Measurements from ENCODE around the gene NOC2L. TPM values are rescaled to one million over a fixed set of nuclear protein-coding genes. Genes with fewer than 3 reads are reported as not detected.
"Not testable (repeated sequence)": the region's sequence is repeated elsewhere in the genome, so short reads cannot be mapped to it uniquely, and the experiment has no call there.

The NOC2L gene
- total and polyA plus RNA-seq, 5 experiments from 2014 or later, result 49.5 to 78.3 (median 68.2) TPM

DNA sequence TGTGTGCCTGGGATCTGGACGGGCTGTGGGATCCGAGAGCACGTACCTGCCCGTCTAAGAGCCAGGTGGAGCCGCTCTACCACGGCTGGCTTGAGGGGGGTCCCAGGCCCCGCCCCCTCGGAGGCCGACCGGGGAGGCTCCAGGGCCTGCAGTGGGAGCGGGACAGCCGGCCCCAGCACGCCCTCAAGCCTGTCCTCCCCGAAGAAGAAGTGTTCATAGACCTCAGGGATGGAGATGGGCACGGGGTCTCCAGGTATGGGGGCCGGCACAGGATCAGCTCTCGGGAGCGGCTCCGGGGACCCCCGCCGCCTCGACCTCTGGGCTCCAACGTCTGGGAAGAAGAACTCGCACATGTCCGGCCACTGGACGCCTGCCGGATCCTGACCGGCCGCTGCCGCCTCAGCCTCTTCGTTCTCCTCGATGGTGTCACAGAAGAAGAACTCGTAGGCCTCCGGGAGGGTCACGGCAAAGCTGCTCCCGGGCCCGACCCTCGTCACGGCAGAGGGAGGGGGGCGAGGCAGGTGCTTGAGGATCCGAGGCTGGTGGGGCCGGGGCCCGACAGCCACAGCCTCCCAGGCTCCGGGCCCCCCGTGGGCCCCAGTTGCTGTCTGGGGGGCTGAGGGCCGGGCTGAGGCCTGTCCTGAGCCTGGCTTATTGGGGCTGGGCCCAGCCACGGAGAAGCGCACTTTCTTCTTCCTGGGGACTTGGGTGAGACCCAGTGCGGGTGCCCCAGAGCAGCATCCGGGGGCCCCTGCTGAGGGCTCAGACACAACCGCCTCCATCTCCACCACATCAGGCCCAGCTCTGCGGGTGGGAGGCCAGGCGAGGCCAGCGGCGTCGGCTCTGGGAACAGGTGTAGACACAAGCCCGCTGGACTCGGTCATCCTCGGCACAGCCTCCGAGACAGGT, 20.0 kb upstream of the NOC2L start:
- no peaks in the 10 kb centered on the region for H3K36me3 Mint-ChIP-seq
- peaks cover 5 to 37% (median 18%) of the 10 kb centered on the region in 5 donors for H3K27me3 Mint-ChIP-seq
- DNase-seq, result no peak
- POLR2A ChIA-PET, result no interaction called here
- ATAC-seq, result no peak
- peaks cover 6 to 7% (median 7%) of the 10 kb centered on the region in 4 donors for H3K4me1 Mint-ChIP-seq
- no peak overlapping the region for H3K4me3 Mint-ChIP-seq
- no peaks in the 10 kb centered on the region for H3K9me3 Mint-ChIP-seq
- no peak overlapping the region for H3K27ac Mint-ChIP-seq

DNA sequence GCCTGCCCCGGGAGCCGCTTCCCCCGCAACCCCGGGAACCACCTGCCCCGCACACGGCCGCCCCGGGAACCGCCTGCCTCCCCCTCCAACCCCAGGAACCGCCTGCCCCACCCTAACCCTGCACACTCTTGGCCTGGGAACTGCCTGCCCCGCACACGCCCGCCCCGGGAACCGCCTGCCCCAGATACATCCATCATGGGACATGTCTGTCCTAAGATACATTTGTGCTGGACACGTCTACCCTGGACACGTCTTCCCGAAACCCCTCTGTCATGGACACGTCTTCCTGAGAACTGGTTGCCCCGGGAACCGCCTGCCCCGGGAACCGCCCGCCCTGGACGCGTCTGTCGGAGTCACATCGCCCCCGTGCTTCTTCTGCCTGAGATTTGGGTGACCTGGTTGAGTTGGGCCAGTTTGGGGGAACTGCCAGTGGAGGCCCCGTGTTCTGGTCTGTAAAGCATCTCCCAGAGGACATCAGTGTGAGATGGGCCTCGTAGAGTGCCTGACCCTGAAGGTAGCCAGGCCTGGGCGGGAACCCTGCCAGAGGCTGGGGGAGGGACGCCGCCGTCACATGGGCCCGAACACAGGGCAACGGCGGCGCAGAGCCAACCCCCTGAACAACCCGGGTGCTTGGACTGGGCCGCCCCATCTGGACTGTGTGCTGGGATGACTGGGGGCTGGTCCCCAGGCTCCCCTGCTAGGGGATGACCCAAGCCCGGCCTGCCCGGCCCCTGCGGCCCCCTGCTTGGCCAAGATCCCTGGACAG, 19.2 kb upstream of the NOC2L start:
- Mint-ChIP-seq H3K27me3 (peaks cover 5 to 34% (median 16%) of the 10 kb centered on the region in 5 donors), H3K4me1 (peaks cover 6 to 7% (median 7%) of the 10 kb centered on the region in 4 donors), H3K36me3 (no peaks in the 10 kb centered on the region), H3K27ac (peak overlapping the region in 1 of 10 donors; percentile 22), H3K9me3 (no peaks in the 10 kb centered on the region), H3K4me3 (peak overlapping the region in 4 of 10 donors; percentile 23 to 70 (median 36))
- no peak for ATAC-seq
- no peak for DNase-seq
- POLR2A ChIA-PET, result no interaction called here

DNA sequence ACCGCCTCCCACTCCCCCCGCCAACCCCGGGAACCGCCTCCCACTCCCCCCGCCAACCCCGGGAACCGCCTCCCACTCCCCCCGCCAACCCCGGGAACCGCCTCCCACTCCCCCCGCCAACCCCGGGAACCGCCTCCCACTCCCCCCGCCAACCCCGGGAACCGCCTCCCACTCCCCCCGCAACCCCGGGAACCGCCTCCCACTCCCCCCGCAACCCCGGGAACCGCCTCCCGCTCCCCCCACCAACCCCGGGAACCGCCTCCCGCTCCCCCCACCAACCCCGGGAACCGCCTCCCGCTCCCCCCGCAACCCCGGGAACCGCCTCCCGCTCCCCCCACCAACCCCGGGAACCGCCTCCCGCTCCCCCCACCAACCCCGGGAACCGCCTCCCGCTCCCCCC, 17.7 kb upstream of the NOC2L start:
- POLR2A ChIA-PET, result interaction anchor here (0.5 to 0.9 kb wide), 2 partner anchors 36 to 71 kb away, joined by 3 to 4 read pairs; no protein-coding TSS in a partner anchor
- not testable (repeated sequence) for H3K4me3 Mint-ChIP-seq, DNase-seq, H3K27ac Mint-ChIP-seq, H3K4me1 Mint-ChIP-seq, H3K9me3 Mint-ChIP-seq, ATAC-seq, H3K36me3 Mint-ChIP-seq
- peaks cover 3 to 34% (median 14%) of the 10 kb centered on the region in 5 donors for H3K27me3 Mint-ChIP-seq

DNA sequence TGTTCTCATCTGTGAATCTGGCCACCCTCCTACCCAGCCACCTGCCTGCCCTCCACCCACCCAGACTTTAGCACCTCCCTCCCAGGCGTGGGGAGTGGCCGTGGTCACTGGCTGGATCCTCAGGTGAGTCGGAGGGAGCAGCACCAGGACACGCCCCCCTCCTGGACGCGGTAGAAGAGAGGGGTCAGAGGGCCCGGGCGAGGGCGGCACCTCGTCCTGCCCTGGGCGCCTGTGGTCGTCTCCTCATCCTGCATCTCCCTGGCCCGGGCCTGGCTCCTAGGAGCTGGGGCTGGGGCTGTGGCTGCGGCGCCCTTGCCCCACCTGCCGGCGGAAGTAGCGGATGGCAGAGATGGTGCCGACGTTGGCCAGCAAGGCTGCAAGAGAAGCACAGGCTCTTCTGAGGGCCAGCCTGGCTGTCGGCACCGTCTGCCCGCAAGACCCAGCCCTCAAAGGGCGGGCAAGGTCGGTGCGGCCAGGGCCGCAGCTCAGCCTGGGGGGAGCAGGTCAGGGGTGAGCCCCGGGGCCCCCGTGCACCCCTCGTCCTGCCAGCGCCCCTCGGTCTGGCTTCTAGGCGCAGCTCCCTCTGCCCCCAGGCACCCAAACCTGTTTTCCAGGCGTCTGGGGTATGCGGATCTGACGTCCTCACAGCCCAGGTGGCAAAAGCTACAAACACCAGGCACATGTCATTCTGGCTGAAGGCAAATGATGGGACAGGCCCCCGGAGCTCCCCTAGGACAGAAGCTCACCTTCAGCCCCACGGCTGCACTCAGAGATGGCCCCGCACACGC, 17.0 kb upstream of the NOC2L start:
- no peaks in the 10 kb centered on the region for H3K9me3 Mint-ChIP-seq
- peak; percentile 91 to 98 for ATAC-seq
- H3K27ac Mint-ChIP-seq, result no peak overlapping the region

DNA sequence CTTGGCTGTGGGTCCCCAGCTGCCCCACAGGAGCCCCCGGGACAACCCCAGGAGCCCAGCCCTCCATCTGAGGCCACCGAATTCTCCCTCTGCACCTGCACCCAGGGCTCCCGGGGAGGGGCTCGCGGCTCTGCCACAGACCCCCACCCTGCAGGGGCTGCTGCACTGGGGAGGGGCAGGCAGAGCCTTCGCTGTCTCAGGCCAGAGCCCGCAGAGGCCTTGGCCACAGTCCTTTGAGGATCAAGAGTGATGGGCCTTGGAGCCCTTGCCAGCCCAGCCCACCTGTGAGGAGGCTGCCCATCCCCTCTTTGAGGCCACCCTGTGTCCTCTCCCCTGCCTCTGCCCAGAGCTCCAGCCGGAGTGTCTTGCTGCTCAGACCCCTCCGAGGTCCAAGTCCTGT, 16.3 kb upstream of the NOC2L start:
- DNase-seq, result no peak
- POLR2A ChIA-PET, result no interaction called here
- peak overlapping the region in 2 of 10 donors; percentile 26 to 47 for H3K4me3 Mint-ChIP-seq

More for the DNA sequence above, 17.0 kb upstream of the NOC2L start:
- H3K36me3 Mint-ChIP-seq, result no peaks in the 10 kb centered on the region
- H3K27me3 Mint-ChIP-seq, result peaks cover 3 to 34% (median 17%) of the 10 kb centered on the region in 5 donors
- DNase-seq, result peak in 9 of 10 donors; percentile 39 to 70 (median 57)
- POLR2A ChIA-PET, result interaction anchor here (0.5 to 0.9 kb wide), 2 partner anchors 37 to 70 kb away, joined by 3 to 4 read pairs; no protein-coding TSS in a partner anchor
- peaks cover 6 to 7% (median 7%) of the 10 kb centered on the region in 4 donors for H3K4me1 Mint-ChIP-seq
- H3K4me3 Mint-ChIP-seq, result peak overlapping the region in 6 of 10 donors; percentile 6 to 48 (median 36)

DNA sequence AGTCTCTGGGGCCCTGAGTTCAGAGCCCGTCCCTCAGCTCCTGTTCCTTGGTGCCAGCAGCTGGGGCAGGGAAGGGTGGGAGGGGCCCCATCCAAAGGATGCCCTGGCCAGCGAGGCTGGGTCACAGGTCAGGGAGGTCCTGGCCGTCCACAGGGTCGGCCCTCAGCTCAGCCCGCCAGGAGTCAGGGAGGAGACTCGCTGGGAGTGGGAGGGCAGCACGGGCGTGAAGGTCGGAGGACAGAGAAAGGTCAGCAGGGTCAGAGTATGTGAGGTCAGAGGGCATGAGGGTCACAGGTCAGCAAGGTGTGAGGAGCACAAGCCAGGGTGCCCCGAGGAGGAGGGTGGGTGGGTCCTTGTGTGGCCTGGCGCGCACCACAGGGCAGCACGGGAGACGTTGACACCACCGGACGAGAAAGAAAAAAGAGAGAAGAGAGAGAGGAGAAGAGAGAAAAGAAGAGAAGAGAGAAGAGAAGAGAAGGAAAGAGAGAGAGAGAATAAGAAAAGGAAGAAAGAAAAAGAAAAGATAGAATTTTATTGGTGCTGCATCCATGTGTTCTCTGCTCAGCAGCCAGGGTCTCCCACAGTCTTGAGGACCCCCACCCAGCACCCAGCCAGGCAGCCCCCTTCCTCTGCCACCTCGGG, 15.8 kb upstream of the NOC2L start:
- ATAC-seq, result no peak
- H3K4me3 Mint-ChIP-seq, result peak overlapping the region in 3 of 10 donors; percentile 21 to 36 (median 22)
- peaks cover 3 to 39% (median 17%) of the 10 kb centered on the region in 5 donors for H3K27me3 Mint-ChIP-seq
- peak overlapping the region in 1 of 10 donors; percentile 33 for H3K27ac Mint-ChIP-seq
- peaks cover 6 to 7% (median 7%) of the 10 kb centered on the region in 4 donors for H3K4me1 Mint-ChIP-seq
- POLR2A ChIA-PET, result no interaction called here
- H3K36me3 Mint-ChIP-seq, result no peaks in the 10 kb centered on the region
- DNase-seq, result no peak
- H3K9me3 Mint-ChIP-seq, result no peaks in the 10 kb centered on the region

More for the DNA sequence above, 16.3 kb upstream of the NOC2L start:
- H3K9me3 Mint-ChIP-seq, result no peaks in the 10 kb centered on the region
- no peak for ATAC-seq
- peaks cover 6 to 7% (median 7%) of the 10 kb centered on the region in 4 donors for H3K4me1 Mint-ChIP-seq
- H3K27ac Mint-ChIP-seq, result no peak overlapping the region
- H3K36me3 Mint-ChIP-seq, result no peaks in the 10 kb centered on the region
- peaks cover 3 to 39% (median 17%) of the 10 kb centered on the region in 5 donors for H3K27me3 Mint-ChIP-seq

DNA sequence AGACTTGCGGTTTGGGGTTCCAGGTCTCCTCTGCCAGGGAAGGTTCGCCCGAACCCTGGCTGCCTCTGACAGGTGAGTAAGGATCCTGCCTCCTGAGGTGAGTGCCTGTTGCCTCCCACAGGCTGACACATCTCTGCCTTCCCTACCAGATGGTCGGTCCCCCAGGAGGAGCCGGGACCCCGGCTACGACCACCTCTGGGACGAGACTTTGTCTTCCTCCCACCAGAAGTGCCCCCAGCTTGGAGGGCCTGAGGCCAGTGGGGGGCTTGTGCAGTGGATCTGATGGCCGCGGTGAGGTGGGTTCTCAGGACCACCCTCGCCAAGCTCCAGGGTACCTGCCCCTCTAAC, 15.2 kb upstream of the NOC2L start:
- no peaks in the 10 kb centered on the region for H3K9me3 Mint-ChIP-seq
- DNase-seq (no peak), ATAC-seq (no peak)
- H3K27me3 Mint-ChIP-seq, result peaks cover 8 to 43% (median 17%) of the 10 kb centered on the region in 5 donors
- no peak overlapping the region for H3K4me3 Mint-ChIP-seq
- no peak overlapping the region for H3K27ac Mint-ChIP-seq
- H3K4me1 Mint-ChIP-seq, result peaks cover 6 to 7% (median 7%) of the 10 kb centered on the region in 4 donors
- POLR2A ChIA-PET, result no interaction called here
- no peaks in the 10 kb centered on the region for H3K36me3 Mint-ChIP-seq

DNA sequence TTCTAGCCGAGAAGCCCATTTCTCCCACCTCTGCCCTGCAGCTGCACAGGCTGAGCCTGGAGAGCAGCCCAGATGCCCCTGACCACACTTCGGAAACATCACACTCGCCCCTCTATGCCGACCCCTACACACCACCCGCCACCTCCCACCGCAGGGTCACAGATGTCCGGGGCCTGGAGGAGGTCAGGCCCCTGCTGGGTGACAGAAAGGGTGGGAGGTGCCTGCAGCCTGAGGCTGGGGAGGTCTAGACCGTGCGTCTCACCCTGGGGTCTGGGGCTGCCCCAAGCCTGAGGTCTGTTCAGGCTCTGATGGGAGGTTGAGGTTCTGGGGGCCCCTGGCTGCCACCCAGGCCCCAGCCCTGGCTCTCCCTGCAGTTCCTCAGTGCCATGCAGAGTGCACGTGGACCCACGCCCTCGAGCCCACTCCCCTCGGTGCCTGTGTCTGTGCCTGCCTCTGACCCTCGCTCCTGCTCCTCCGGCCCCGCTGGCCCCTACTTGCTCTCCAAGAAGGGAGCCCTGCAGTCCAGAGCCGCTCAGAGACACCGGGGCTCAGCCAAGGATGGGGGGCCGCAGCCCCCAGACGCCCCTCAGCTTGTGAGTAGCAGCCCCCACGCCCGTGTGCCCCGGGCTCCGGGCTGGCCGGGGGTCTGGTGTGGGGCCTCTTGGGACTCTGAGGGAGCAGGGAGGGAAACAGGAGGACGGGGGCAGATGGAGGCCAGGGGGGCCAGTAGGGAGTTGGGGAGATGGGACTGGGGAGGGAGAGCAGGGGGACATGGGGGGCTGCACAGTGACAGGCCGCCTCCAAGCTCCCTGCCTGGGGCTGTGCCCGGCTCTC, 14.6 kb upstream of the NOC2L start:
- Mint-ChIP-seq H3K27me3 (peaks cover 9 to 45% (median 18%) of the 10 kb centered on the region in 5 donors), H3K4me3 (no peak overlapping the region), H3K9me3 (no peaks in the 10 kb centered on the region), H3K36me3 (no peaks in the 10 kb centered on the region), H3K27ac (peak overlapping the region in 1 of 10 donors; percentile 83), H3K4me1 (peaks cover 6 to 7% (median 7%) of the 10 kb centered on the region in 4 donors)
- ATAC-seq (no peak), DNase-seq (no peak)
- POLR2A ChIA-PET, result no interaction called here

DNA sequence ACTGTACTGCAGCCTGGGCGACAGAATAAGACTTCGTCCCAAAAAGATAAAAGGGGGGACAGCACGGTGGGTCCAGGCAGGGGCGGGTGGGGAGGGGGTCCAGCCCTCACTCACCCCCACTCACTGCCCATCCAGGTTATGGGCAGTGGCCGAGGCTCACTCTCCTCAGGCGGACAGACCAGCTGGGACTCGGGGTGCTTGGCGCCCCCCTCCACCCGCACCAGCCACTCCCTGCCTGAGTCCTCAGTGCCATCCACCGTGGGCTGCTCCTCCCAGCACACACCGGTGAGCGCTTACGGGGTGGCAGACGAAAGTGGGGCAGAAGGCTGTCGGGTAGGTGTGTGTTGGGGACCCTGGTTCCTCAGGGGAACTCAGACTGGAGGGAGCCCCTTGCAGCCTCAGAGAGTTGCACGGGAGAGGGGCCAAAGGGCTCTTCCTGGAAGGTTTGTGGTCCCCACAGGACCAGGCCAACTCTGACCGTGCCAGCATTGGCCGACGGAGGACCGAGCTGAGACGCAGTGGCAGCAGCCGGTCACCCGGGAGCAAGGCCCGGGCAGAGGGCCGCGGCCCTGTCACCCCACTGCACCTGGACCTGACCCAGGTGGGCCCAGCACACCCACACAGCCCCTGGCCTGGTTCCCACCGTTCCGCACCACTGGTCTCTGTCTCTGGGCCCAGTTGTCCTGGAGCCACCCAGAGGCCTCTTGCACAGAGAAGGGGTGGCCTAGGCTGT, 13.8 kb upstream of the NOC2L start:
- Mint-ChIP-seq H3K36me3 (no peaks in the 10 kb centered on the region), H3K27ac (peak overlapping the region in 1 of 10 donors; percentile 18), H3K4me1 (peaks cover 4 to 7% (median 5%) of the 10 kb centered on the region in 4 donors), H3K9me3 (no peaks in the 10 kb centered on the region), H3K27me3 (peaks cover 9 to 41% (median 20%) of the 10 kb centered on the region in 5 donors), H3K4me3 (no peak overlapping the region)
- POLR2A ChIA-PET, result no interaction called here
- DNase-seq, result no peak
- ATAC-seq, result no peak

DNA sequence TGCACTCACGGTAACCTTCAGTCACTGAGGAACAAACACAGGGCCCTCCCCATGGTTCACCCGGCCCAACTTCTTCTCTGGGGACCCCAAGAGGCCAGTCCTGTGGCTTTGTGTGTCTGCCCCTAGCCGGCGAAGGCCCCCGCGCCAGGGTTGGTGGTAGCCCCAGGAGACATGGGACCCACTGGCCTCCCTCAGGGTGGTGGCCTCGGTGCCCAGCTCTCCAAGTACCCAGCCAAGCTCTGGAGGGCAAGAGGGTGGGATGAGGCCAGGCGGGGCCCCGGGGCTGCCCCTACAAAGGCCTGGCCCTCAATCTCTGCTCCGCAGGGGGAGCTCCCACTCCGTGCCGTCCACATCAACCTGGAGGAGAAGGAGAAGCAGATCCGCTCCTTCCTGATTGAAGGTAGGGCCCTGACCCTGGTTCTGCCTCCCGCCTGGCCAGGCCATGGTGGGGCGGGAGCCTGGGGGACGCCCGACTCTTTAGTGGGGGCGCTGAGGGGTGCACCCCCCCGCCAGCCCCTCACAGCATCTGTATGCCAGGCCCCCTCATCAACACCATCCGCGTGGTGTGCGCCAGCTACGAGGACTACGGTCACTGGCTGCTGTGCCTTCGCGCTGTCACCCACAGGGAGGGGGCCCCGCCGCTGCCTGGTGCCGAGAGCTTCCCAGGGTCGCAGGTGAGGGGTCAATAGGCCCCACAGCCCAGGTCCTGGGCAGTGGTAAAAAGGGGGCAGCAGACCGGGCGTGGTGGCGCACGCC, 12.9 kb upstream of the NOC2L start:
- peaks cover 9 to 41% (median 20%) of the 10 kb centered on the region in 5 donors for H3K27me3 Mint-ChIP-seq
- no peaks in the 10 kb centered on the region for H3K36me3 Mint-ChIP-seq
- no peaks in the 10 kb centered on the region for H3K9me3 Mint-ChIP-seq
- DNase-seq, result no peak
- no peak overlapping the region for H3K4me3 Mint-ChIP-seq
- ATAC-seq, result no peak
- H3K4me1 Mint-ChIP-seq, result peaks cover 4 to 10% (median 5%) of the 10 kb centered on the region in 4 donors
- POLR2A ChIA-PET, result no interaction called here
- no peak overlapping the region for H3K27ac Mint-ChIP-seq

Data from naive thymus-derived CD8-positive, alpha-beta T cell (primary cell).